HG02571 (cell line): ENCODE data around the gene WDR18.

Experiments used
- ATAC-seq: cut with Tn5 transposase; IDR thresholded peaks from one replicate; pipeline ENCODE4 v1.9.1; 2021; ENCODE audit warnings: mild to moderate bottlenecking, moderate library complexity; ENCODE audit not compliant: unreplicated experiment

WDR18 gene

DNA sequence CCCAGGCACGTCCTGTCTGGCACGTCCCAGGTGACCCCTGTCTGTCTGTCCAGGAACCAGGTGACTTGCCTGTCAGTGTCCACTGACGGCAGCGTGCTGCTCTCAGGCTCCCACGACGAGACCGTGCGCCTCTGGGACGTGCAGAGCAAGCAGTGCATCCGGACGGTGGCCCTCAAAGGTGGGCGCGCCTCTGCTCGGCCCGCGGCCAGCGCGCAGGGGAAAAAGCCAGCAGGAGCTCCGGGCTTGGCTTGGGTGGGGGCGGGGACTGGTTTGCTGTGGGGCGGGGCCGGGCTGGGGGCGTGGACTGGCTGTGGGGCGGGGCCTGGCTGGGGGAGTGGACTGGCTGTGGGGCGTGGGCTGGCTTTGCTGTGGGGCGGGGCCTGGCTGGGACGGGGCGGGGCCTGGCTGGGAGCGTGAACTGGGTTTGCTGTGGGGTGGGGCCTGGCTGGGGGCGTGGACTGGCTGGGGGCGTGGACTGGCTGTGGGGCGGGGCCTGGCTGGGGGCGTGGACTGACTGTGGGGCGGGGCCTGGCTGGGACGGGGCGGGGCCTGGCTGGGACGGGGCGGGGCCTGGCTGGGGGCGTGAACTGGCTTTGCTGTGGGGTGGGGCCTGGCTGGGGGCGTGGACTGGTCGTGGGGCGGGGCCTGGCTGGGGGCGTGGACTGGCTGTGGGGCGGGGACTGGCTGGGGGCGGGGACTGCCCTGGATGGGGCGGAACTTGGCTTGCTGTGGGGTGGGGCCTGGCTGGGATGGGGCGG, 7.2 kb downstream of the WDR18 start:
- ATAC-seq, result no peak

DNA sequence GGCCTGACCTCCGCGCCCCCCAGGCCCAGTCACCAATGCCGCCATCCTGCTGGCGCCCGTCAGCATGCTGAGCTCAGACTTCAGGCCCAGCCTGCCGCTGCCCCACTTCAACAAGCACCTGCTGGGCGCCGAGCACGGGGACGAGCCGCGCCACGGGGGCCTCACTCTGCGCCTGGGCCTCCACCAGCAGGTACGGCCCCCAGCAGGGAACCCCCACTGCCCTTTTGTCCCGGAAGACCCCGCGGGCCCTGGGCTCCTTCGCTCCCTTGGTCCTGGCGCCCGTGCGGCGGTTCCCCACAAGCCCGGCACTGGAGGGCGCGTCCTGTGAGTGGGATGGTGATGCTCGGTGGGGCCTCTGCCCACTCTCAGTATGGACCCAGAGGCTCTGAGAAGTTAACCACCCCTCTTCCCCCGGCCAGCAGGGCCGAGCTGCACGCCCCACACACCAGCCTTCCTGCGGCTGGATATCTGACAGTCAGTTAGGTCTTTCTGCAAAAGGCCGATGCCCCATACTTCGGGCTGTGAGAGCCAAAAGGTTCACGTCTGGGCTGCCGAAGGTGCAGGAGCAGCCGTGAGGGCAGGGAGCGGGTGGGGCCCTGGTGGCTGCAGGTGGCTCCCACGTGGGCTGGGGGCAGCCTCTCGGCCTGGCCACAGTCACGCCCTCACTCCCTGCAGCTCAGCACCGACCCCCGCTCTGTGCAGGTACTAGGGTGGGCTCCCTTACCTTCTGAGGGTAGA, 8.0 kb downstream of the WDR18 start:
- no peak for ATAC-seq

DNA sequence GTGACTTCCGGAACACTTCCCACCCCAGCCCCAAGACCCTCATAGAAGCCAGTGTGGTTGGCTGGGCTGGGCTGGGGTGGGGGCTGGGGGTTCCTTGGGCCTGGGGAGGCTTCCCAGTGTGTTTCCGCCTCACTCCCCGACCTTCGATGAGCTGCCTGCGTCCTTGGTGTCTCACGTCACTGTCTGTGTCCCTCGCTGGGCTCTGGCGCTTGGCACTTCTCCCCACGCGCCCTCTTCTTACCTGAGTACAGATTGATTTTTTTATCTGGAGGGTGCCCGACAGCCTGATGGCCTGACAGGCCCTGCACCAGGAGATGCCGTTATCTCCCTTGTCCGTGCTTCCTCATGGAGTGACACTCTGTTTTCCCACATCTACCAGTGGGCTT, 8.5 kb downstream of the WDR18 start:
- ATAC-seq, result no peak

DNA sequence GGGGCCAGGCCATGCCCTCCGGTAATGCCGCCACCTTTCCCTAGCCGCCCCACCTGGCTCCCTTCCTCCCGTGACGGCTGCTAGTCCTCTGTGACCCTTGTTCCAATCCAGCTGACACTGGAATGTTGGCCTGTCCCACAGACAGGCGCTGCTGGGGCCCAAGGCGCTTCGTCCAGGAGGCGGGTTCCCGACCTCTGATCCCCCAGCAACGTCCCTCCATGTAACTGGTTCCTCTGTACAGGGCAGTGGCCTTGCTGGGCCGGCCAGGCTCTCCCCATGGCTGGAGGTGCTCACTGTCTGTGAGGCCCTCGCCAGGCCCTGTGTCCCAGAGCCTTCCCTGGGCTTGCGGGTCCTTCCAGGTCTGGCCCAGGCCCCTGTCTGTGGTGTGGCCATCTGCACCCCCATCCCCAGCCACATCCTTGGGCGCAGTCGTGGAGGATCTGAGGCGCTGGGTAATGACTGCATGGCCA, 9.3 kb downstream of the WDR18 start:
- no peak for ATAC-seq

DNA sequence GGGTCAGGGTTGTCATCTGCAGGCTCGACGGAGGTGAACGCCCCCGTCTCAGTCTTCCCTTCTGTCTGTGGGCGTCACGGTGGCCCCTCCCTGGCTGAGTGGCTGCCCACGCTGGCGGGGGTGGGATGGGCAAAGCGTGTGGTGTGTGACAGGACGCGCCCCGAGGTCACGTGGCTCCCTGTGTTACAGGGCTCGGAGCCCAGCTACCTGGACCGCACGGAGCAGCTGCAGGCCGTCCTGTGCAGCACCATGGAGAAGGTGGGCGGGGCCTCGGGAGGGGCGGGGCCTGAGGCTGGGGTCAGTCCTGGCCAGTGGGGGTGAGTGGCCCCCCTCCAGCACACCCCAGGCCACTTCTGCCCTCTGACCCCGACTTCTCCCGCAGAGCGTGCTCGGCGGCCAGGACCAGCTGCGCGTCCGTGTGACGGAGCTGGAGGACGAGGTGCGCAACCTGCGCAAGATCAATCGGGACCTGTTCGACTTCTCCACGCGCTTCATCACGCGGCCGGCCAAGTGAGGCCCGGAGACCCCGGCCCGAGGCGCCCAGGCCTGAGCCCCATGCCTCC, 9.8 kb downstream of the WDR18 start:
- ATAC-seq, result no peak

DNA sequence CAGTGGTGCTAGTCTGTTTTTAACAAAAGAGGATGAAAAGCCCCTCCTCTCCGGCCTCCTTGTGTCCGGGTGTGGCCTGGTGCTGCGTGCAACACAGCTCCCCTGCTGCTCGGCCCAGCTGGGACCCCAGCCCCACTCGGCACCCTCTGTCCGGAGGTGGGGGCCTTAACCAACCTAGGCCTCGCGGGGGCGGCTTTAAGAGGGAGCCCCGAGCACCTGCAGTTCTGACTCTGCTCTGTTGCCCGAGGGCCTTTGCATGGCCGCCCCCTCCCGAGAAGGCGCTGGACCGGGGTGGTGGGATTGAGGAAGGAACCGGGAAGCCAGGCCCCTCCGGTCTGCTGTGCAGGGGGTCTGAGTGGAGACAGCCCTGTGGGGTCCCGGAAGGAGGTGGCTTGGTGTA, 10.4 kb downstream of the WDR18 start:
- no peak for ATAC-seq

DNA sequence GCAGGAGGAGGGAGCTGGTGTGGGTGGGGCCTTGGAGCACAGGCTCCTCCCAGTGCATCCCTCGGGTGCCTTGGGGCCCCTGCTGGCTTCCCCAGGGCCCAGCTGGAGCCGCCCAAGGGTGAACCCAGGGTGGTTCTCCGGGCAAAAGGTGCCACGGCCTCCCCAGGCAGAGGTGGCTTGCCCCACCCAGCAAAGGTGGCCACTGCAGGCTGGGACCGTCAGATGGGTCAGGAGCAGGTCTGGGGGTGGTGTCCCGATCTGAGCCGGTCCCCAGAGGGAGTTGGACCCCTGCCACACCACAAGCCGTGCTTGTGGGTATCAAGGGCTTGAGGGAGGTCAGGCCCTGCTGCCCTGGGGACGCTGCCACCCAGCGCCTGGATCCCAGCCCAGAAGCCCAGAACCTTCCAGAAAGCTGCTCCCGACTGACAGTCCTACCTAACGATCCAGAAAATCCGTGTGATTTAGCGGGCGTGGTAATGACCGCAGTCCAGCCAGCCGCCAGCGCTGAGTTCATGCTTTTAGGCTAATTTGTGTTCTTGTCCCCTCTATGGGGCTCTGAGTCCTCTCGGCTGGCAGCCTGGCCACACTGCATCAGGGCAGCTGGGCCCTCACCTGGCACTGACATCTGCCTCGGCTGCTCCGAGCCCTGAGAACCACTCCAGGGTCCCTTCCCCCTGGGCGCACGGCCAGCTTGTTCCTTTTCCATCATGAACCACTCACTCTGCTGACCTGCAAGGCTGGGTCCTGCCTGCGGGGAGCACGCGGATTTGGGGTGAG, 11.1 kb downstream of the WDR18 start:
- ATAC-seq, result no peak

DNA sequence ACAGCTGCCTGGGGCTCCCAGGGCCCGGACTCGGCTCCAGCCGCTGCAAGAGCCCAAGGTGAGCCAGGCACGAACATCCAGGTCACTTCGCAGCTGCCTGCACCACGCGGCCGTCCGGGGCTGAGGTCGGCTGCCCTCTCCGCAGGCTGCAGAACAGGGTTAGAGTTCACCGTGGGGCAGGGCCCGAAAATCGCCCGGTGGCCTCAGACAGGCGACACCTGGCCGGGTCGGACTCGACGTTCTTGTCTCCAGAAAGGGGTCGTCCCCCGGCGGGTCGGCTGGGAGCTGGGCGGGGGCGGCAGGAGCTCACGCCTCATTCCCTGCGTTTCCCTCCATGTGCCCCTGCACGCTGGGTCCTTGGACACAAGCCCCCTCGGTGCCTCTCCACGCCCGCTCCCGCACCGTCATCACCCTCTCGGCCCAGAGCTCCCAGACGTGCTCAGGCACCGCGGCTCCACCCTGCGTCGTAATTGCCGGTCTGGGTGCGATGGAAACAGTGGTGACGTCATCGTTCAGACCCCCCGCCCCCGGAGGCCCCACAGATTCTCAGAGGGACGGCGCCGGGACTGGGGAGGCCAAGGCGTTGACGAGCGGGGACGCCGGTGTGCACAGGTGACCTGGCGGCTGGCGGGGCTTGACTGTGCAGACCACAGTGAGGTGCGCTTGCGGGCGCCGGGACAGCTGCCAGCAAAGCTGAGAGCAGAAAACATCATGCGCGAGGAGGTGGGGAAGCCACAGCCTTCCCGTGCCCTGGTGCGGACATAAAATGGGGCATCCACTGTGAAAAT, 12.1 kb downstream of the WDR18 start:
- ATAC-seq, result no peak

DNA sequence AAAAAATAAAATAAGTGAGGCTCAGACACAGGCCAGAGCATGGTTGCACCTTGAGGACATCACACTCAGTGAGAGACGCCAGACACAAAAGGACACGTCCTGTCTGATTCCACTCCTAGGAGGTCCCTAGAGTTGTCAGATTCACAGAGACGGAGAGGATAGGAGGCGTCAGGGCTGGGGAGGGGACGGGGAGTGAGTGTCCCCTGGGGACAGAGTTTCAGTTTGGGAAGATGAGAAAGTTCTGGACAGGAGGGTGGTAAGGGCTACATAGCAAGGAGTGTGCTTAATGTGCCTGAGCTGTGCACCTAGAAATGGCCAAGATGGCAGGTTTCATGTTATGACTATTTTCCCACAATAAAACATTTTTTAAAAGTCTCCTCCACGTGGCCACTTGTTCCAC, 13.9 kb downstream of the WDR18 start:
- no peak for ATAC-seq

DNA sequence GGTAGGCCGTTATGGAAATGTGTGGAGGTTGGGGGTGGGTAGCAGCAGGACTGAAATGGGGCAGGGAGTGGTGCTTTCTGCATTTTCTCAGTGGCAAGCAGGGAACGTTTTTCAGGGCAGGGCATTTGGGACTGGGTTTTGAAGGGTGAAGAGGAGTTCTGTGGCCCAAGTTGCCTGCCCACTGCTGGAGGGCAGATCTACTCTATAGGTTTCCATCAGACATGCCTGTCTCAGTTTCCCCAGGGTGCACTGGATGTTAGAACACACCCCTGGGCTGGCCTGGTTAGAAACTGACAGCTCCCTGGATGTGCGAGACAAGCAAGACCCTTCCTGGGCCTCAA, 15.2 kb downstream of the WDR18 start:
- no peak for ATAC-seq

DNA sequence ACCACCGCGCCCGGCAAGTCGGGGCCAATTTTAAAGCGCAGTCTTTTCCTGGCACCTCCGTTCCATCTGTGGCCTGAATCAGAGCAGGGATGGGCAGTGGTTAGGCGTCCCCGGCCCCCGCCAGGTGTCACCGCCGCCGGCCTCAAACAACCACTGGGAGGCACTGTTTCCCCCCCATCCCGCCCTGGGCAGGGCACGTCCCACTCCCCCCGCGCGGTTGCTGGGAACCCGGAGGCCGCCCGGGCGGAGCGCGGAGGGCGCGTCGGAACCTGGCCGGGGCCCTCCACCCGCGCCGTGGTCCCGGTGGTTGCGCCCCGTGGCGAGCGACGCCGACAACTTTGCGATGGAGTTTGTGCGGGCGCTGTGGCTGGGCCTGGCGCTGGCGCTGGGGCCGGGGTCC, 15.9 kb downstream of the WDR18 start, which contains the start of gene GRIN3B:
TSS of gene GRIN3B (plus strand) at position 325 of the 400 bp plus-strand sequence. CDS start at position 344, 19 bp downstream.
- no peak for ATAC-seq

DNA sequence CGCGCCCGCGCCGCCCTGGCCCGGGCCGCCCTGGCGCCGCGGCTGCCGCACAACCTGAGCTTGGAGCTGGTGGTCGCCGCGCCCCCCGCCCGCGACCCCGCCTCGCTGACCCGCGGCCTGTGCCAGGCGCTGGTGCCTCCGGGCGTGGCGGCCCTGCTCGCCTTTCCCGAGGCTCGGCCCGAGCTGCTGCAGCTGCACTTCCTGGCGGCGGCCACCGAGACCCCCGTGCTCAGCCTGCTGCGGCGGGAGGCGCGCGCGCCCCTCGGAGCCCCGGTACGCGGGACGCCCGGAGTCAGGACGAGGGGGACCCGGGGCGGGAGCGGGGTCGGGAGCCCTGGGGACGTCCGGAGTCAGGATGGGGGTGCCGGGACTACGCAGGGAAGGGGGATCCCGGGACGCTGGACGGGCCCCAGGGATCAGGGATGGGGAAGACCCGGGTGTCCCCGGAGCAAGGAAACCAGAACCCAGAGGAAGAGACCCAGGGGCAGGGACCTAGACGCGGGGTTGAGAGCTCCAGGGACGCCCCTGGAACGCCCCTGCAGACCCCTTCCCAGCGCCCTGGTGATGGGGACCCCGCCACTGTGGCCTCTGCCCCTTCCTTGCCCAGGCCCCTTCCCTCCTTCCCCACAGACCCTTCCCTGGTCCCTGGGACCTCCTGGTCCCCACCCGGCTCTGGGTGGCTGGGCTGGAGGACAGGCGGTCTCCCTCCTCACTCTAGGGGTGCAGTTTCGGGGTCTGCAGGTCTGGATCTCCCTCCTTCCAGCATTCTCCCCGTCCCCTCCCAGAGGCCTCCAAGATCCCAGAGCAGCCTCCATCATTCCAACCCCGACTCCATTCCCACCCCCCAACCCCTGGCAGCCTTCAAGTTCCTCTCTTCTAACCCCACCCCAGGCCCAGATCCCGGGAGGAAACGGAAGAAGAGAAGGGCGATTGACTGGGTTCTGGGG, 16.7 kb downstream of the WDR18 start:
- no peak for ATAC-seq

DNA sequence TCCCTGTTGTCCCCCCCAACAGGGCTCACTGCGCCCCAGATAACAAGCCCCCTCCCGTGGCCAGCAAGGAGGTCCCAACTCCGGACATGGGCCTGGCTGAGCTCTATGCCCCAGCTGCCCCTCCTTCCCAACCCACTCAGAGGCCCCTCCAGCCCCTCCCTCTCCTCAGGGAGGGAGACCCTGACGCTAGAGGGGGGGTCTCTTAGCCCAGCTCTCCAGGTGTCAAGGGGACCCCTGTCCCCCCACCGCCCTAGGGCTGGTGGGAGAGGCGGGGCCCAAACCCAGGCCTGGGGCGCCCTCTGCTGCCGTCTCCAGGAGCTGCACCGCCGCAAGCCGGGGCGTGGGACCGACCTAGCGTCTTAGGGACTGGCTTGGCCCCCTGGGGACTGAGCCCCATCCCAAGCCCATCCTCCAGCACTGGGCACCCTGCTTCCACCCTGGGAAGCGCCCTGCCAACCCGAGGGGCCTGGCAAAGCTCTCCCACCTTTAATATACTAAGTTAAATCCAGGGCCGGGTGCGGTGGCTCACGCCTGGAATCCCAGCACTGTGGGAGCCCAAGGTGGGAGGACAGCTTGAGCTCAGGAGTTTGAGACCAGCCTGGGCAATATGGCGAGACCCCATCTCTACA, 17.5 kb downstream of the WDR18 start:
- ATAC-seq, result no peak

DNA sequence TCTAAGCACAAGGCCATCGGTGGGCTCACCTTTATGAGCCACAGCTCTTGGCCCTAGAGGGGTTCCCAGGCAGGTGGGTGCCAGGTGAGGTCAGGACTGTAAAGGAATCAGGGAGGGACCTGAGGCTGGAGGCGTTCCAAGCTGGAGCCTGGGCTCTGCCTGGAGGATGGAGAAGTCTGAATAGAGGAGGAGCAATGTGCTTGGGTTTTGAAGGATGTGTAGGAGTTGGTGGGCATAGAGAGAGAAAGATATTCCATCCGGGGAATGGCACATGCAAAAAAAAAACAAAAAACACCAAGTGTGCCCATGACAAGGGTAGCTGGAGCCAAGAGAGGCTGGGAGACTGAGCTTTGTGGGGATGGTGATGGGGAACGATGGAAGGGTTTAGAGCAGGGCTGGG, 18.5 kb downstream of the WDR18 start:
- ATAC-seq, result no peak

DNA sequence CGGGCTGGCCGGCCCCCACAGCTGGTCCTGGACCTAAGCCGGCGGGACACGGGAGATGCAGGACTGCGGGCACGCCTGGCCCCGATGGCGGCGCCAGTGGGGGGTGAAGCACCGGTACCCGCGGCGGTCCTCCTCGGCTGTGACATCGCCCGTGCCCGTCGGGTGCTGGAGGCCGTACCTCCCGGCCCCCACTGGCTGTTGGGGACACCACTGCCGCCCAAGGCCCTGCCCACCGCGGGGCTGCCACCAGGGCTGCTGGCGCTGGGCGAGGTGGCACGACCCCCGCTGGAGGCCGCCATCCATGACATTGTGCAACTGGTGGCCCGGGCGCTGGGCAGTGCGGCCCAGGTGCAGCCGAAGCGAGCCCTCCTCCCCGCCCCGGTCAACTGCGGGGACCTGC, 19.1 kb downstream of the WDR18 start:
- no peak for ATAC-seq

DNA sequence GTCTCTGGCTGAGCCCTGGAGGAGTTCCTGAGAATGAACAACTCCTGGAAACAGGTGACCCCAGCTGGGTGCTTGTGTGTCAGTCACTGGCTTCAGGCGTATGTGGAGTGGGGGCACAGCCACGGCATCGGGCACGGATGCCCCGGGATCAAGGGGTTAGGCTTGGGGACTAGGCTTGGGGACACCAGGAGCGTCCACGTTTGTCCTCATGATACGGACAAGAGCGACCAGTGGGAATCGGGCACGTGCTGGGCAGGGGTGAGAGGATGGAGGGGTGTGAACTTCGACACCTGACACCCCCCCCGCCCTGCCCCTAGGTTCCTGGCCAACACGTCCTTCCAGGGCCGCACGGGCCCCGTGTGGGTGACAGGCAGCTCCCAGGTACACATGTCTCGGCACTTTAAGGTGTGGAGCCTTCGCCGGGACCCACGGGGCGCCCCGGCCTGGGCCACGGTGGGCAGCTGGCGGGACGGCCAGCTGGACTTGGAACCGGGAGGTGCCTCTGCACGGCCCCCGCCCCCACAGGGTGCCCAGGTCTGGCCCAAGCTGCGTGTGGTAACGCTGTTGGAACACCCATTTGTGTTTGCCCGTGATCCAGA, 20.2 kb downstream of the WDR18 start:
- ATAC-seq, result no peak

DNA sequence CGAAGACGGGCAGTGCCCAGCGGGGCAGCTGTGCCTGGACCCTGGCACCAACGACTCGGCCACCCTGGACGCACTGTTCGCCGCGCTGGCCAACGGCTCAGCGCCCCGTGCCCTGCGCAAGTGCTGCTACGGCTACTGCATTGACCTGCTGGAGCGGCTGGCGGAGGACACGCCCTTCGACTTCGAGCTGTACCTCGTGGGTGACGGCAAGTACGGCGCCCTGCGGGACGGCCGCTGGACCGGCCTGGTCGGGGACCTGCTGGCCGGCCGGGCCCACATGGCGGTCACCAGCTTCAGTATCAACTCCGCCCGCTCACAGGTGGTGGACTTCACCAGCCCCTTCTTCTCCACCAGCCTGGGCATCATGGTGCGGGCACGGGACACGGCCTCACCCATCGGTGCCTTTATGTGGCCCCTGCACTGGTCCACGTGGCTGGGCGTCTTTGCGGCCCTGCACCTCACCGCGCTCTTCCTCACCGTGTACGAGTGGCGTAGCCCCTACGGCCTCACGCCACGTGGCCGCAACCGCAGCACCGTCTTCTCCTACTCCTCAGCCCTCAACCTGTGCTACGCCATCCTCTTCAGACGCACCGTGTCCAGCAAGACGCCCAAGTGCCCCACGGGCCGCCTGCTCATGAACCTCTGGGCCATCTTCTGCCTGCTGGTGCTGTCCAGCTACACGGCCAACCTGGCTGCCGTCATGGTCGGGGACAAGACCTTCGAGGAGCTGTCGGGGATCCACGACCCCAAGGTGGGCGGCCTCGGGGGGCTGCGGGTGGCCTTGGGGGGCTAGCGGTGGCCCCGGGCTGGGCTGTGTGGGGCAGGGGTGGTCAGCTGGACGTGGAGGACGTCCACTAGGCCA, 20.9 kb downstream of the WDR18 start:
- ATAC-seq, result no peak
